Measurements from ENCODE around the gene EEFSEC.

- no peak for TF ChIP-seq CTCF (IDR thresholded peaks at IDR 0.05 in 8 of 11, conservative IDR thresholded peaks at IDR 0.05 in 3 of 11)
- no peak for TF ChIP-seq POLR2A (IDR thresholded peaks at IDR 0.05)
Observed at GRCh38 chr3:128123156-128123537, 30.1 kb upstream of the EEFSEC start.
